CD14-positive monocyte (primary cell): Measurements from ENCODE around the gene MYO1H. TPM values are rescaled to one million over a fixed set of nuclear protein-coding genes. Genes with fewer than 3 reads are reported as not detected.
A peak's percentile ranks its signal among the peaks of the same experiment; 100 is the strongest.
"Not testable (repeated sequence)": the region's sequence is repeated elsewhere in the genome, so short reads cannot be mapped to it uniquely, and the experiment has no call there.

Experiments
- DNase-seq, 3 donors: peaks; one replicate each; pipeline ENCODE4 v3.0.0-alpha.2; 2011 to 2022
- H2AFZ ChIP-seq: 2 replicates; pipeline ENCODE4 v1.6.0; 2012; ENCODE audit warnings: mild to moderate bottlenecking, low read depth, low read length, inconsistent platforms; ENCODE audit not compliant: insufficient read depth, poor library complexity, severe bottlenecking
- H3K27ac ChIP-seq, 2 donors: 1 replicate in 1 of 2; 2 replicates in 1 of 2; pipeline ENCODE4 v1.5.1; 2012 to 2013; ENCODE audit warnings: low read length in 2 of 2, control low read depth in 1 of 2, inconsistent platforms in 1 of 2, low read depth in 1 of 2, mild to moderate bottlenecking in 1 of 2
- H3K27me3 ChIP-seq, 2 donors: one replicate each; pipeline versions ENCODE4 v1.6.0 to v1.6.1; 2011 to 2013; ENCODE audit warnings: low read length in 2 of 2; ENCODE audit not compliant: control insufficient read depth in 2 of 2, insufficient read depth in 2 of 2
- H3K36me3 ChIP-seq, 2 donors: replicated peaks in 1 of 2; 1 replicate in 1 of 2; 2 replicates in 1 of 2; pipeline versions ENCODE4 v1.5.1 to v1.6.1; 2012 to 2013; ENCODE audit warnings: low read length in 2 of 2, control low read depth in 1 of 2, inconsistent platforms in 1 of 2, mild to moderate bottlenecking in 1 of 2; ENCODE audit not compliant: insufficient read depth in 2 of 2, control insufficient read depth in 1 of 2
- H3K4me1 ChIP-seq, 2 donors: 1 replicate in 1 of 2; 2 replicates in 1 of 2; pipeline versions ENCODE4 v1.5.1 to v1.6.1; 2012 to 2013; ENCODE audit warnings: low read length in 2 of 2, control low read depth in 1 of 2, inconsistent platforms in 1 of 2, mild to moderate bottlenecking in 1 of 2, moderate library complexity in 1 of 2; ENCODE audit not compliant: insufficient read depth in 2 of 2, control insufficient read depth in 1 of 2
- H3K4me2 ChIP-seq: replicated peaks from 2 replicates; pipeline ENCODE3; 2012; ENCODE audit warnings: low read length, moderate library complexity, mild to moderate bottlenecking; ENCODE audit not compliant: poor library complexity, severe bottlenecking; ENCODE audit errors: extremely low read depth
- H3K4me3 ChIP-seq, 3 experiments: fragments of 200-600 bp in 1 of 3; sonication (generic) in 1 of 3; replicated peaks in 1 of 3; 1 replicate in 2 of 3; 2 replicates in 1 of 3; pipeline ENCODE4 v1.5.1; 2011 to 2013; ENCODE audit warnings: low read length in 3 of 3, mild to moderate bottlenecking in 3 of 3, control low read depth in 2 of 3, low read depth in 2 of 3, inconsistent platforms in 1 of 3, moderate library complexity in 1 of 3
- H3K79me2 ChIP-seq: 2 replicates; pipeline ENCODE4 v1.6.0; 2012; ENCODE audit warnings: mild to moderate bottlenecking, control low read depth, inconsistent platforms, low read length, moderate library complexity; ENCODE audit not compliant: insufficient read depth
- H3K9ac ChIP-seq: 2 replicates; pipeline ENCODE4 v1.6.0; 2017; ENCODE audit warnings: low read length, mild to moderate bottlenecking; ENCODE audit not compliant: insufficient read depth, poor library complexity, severe bottlenecking
- H3K9me3 ChIP-seq, 2 donors: replicated peaks in 1 of 2; 1 replicate in 1 of 2; 2 replicates in 1 of 2; pipeline versions ENCODE4 v1.5.1 to v1.6.1; 2012 to 2013; ENCODE audit warnings: low read length in 2 of 2, control low read depth in 1 of 2; ENCODE audit not compliant: control insufficient read depth in 1 of 2, insufficient read depth in 1 of 2
- H4K20me1 ChIP-seq: 2 replicates; pipeline ENCODE4 v1.6.0; 2012; ENCODE audit warnings: mild to moderate bottlenecking, low read length, control low read depth, moderate library complexity; ENCODE audit not compliant: insufficient read depth
- H3K27ac Mint-ChIP-seq, 7 donors: one replicate each; pipeline ENCODE4 v1.8.0; 2020; ENCODE audit warnings: mild to moderate bottlenecking in 7 of 7, mixed read lengths in 7 of 7, moderate library complexity in 6 of 7, inconsistent platforms in 2 of 7
- H3K27me3 Mint-ChIP-seq, 3 donors: one replicate each; pipeline ENCODE4 v1.8.0; 2021 to 2022; ENCODE audit warnings: low read depth in 3 of 3, mild to moderate bottlenecking in 3 of 3, mixed read lengths in 3 of 3, moderate library complexity in 3 of 3, inconsistent platforms in 1 of 3
- H3K36me3 Mint-ChIP-seq, 2 donors: one replicate each; pipeline ENCODE4 v1.8.0; 2020; ENCODE audit warnings: mixed read lengths in 2 of 2, inconsistent platforms in 1 of 2, mild to moderate bottlenecking in 1 of 2
- H3K4me1 Mint-ChIP-seq: one replicate; pipeline ENCODE4 v1.8.0; 2020; ENCODE audit warnings: mild to moderate bottlenecking, mixed read lengths
- H3K4me3 Mint-ChIP-seq, 2 donors: one replicate each; pipeline ENCODE4 v1.8.0; 2020; ENCODE audit warnings: mild to moderate bottlenecking in 2 of 2, mixed read lengths in 2 of 2, moderate library complexity in 1 of 2
- H3K9me3 Mint-ChIP-seq, 7 donors: one replicate each; pipeline ENCODE4 v1.8.0; 2020 to 2022; ENCODE audit warnings: mixed read lengths in 7 of 7, mild to moderate bottlenecking in 6 of 7, moderate library complexity in 6 of 7, inconsistent platforms in 2 of 7
- WGBS: methylation state at CpG from one replicate; pipeline ENCODE4 v1.1.5; 2013; ENCODE audit warnings: missing lambda C conversion rate; ENCODE audit not compliant: insufficient coverage; 5-methylcytosine and 5-hydroxymethylcytosine counted together
- intact Hi-C, 2 donors: fragments of 100-400 bp; cut with micrococcal nuclease; formaldehyde crosslinking; loops; one replicate each; pipeline versions ENCODE4 v1.15.0 to v1.15.1; 2023
- polyA plus RNA-seq, 3 donors: library from polyadenylated mRNA; depleted of rRNA in 1 of 3; unstranded in 2 of 3; stranded (reverse) in 1 of 3; fragments of 300-500 nt in 2 of 3; fragments of >200 nt in 1 of 3; fragmentation: Illumina TruSeq in 2 of 3; gene quantifications; 1 replicate in 2 of 3; 2 replicates in 1 of 3; pipeline ENCODE4 v1.2.3, GENCODE V29; 2012 to 2021
- TF ChIP-seq, protein P1 (sequence below): fragments of 200-600 bp; IDR thresholded peaks from one replicate; pipeline ENCODE4 v1.8.0; 2022; ENCODE audit warnings: antibody characterized with exemption, mild to moderate bottlenecking

Gene MYO1H
- polyA plus RNA-seq, 3 donors, result not detected

DNA sequence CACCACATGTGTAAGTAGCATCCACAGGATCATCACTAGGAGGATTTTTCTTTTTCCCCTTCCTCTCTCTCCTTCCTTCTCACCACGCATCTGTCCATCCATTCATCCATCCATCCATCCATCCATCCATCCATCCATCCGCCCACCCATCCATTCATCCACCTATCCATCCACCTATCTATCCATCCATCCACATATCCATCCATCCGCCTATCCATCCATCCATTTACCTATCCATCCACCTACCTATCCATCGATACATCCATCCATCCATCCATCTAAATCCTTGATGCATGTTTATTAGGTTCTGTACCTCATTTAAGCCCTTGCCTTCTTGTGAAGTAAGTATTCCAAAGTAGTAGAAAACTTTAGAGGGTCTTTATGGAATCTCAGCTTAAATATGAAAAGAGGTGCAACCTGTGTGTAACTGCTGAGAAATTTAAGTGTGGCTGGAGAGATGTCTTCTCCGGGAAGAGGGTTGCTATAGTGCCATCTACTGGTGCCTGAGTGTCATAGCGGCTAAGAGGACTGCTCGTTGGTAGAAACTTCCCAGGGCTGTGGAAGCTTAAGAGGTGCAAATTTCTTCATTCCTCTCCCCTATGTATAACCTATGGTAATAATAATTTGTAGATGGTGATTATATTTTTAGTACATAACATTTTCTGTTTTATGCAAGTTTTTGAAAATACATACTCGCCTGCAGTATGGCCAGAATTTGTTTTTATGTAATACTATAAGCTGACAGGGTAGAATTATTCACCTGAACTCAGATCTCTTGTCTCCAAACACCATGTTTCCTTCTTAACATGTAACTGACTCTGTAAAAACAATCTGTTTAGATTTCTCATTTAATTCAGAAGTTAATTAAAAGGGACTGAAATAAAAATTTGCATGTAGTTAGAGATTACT lies 46.0 kb downstream of the MYO1H start:
- intact Hi-C loops, result loop anchor here (5.0 kb wide), 2 partner anchors 261 to 281 kb away; no protein-coding TSS in a partner anchor
- H3K4me1 ChIP-seq, result no peaks in the 10 kb centered on the region
- H3K27me3 ChIP-seq, result no peaks in the 10 kb centered on the region
- WGBS, result 39% methylated on average over 3 of the region's 8 CpGs
- H3K9me3 ChIP-seq, result no peaks in the 10 kb centered on the region
- no peak overlapping the region for H3K27ac Mint-ChIP-seq
- no peaks in the 10 kb centered on the region for H3K79me2 ChIP-seq
- peaks cover 0 to 6% (median 0%) of the 10 kb centered on the region in 7 donors for H3K9me3 Mint-ChIP-seq
- peak; percentile 15 to 50 (median 39) for DNase-seq
- no peak overlapping the region for H3K4me2 ChIP-seq
- no peaks in the 10 kb centered on the region for H3K36me3 Mint-ChIP-seq
- TF ChIP-seq, protein P1, sequence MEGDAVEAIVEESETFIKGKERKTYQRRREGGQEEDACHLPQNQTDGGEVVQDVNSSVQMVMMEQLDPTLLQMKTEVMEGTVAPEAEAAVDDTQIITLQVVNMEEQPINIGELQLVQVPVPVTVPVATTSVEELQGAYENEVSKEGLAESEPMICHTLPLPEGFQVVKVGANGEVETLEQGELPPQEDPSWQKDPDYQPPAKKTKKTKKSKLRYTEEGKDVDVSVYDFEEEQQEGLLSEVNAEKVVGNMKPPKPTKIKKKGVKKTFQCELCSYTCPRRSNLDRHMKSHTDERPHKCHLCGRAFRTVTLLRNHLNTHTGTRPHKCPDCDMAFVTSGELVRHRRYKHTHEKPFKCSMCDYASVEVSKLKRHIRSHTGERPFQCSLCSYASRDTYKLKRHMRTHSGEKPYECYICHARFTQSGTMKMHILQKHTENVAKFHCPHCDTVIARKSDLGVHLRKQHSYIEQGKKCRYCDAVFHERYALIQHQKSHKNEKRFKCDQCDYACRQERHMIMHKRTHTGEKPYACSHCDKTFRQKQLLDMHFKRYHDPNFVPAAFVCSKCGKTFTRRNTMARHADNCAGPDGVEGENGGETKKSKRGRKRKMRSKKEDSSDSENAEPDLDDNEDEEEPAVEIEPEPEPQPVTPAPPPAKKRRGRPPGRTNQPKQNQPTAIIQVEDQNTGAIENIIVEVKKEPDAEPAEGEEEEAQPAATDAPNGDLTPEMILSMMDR, result peak; percentile 92
- H2AFZ ChIP-seq, result no peak overlapping the region
- H3K27ac ChIP-seq, result no peak overlapping the region
- H4K20me1 ChIP-seq, result no peaks in the 10 kb centered on the region
- no peak overlapping the region for H3K9ac ChIP-seq
- H3K4me3 ChIP-seq, result no peak overlapping the region
- no peak overlapping the region for H3K4me3 Mint-ChIP-seq
- H3K4me1 Mint-ChIP-seq, result no peaks in the 10 kb centered on the region
- peaks cover 2 to 24% (median 10%) of the 10 kb centered on the region in 3 donors for H3K27me3 Mint-ChIP-seq
- no peaks in the 10 kb centered on the region for H3K36me3 ChIP-seq

DNA sequence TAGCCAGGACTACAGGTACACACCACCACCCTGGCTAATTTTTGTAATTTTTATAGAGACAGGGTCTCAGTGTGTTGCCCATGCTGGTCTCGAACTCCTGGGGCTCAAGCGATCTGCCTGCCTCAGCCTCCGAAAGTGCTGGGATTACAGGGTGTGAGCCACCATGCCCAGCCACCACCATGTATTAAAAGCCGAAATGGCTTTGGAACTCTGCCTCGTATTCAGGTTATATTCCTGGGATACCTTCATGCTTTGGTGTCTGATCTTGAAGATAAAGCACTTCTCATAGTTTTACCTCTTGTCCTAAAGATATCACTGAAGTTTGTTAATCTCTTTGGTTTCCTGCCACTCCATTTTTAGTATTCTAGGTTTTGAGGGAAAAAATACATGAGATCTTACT lies 47.2 kb downstream of the MYO1H start:
- Histone ChIP-seq H3K4me2 (no peak overlapping the region), H4K20me1 (no peaks in the 10 kb centered on the region), H3K27me3 (no peaks in the 10 kb centered on the region), H3K4me1 (no peaks in the 10 kb centered on the region), H3K9me3 (no peaks in the 10 kb centered on the region), H3K36me3 (no peaks in the 10 kb centered on the region), H3K27ac (no peak overlapping the region), H3K4me3 (no peak overlapping the region), H3K9ac (no peak overlapping the region), H2AFZ (no peak overlapping the region), H3K79me2 (no peaks in the 10 kb centered on the region)
- Mint-ChIP-seq H3K36me3 (no peaks in the 10 kb centered on the region), H3K27ac (no peak overlapping the region), H3K27me3 (peaks cover 2 to 24% (median 17%) of the 10 kb centered on the region in 3 donors), H3K4me3 (no peak overlapping the region), H3K9me3 (no peaks in the 10 kb centered on the region), H3K4me1 (no peaks in the 10 kb centered on the region)
- intact Hi-C loops, result loop anchor here (5.0 kb wide), 2 partner anchors 263 to 283 kb away; no protein-coding TSS in a partner anchor
- WGBS, result 93% methylated on average over 5 of the region's 5 CpGs
- TF ChIP-seq, protein P1, result no peak
- DNase-seq, result no peak

DNA sequence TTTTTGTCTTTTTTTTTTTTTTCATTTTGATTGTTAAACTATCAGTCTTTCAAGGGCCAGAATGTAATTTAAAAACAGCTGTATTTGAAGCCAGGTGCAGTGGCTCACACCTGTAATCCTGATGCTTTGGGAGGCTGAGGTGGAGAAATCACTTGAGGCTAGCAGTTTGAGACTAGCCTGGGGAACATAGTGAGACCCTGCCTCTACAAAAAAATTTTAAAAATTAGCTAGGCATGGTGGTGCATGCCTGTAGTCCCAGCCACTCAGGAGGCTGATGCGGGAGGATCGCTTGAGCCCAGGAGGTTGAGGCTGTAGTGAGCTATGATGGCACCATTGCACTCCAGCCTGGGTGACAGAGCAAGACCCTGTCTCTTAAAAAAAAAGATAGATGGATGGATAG lies 57.1 kb downstream of the MYO1H start:
- intact Hi-C loops, result not testable (repeated sequence)

More for the DNA sequence above, 57.1 kb downstream of the MYO1H start:
- H3K27ac Mint-ChIP-seq, H4K20me1 ChIP-seq, H3K36me3 Mint-ChIP-seq, H3K79me2 ChIP-seq, H3K4me3 Mint-ChIP-seq, H3K9ac ChIP-seq, H3K9me3 Mint-ChIP-seq, H3K4me3 ChIP-seq, H2AFZ ChIP-seq, H3K36me3 ChIP-seq, DNase-seq, H3K4me1 Mint-ChIP-seq, H3K4me2 ChIP-seq, H3K9me3 ChIP-seq, H3K4me1 ChIP-seq, H3K27me3 ChIP-seq, H3K27ac ChIP-seq: not testable (repeated sequence)
- H3K27me3 Mint-ChIP-seq, result peaks cover 10 to 22% (median 12%) of the 10 kb centered on the region in 3 donors
- no CpG with 5 or more reads among the region's 2 CpGs for WGBS
